Activated CD8-positive, alpha-beta memory T cell treated with anti-CD3 and anti-CD28 coated beads, Interleukin-2, amount 50 U/mL, for 24 hours (primary cell): ENCODE measurements around the gene ATP10B.

Source experiments
- DNase-seq: peaks from one replicate; pipeline ENCODE4 v3.0.0-alpha.2; 2020; ENCODE audit errors: extremely low read depth

Gene ATP10B

GRCh38 chr5:160685695-160686094 lies 166.3 kb downstream of the ATP10B start:
- no peak for DNase-seq

DNA sequence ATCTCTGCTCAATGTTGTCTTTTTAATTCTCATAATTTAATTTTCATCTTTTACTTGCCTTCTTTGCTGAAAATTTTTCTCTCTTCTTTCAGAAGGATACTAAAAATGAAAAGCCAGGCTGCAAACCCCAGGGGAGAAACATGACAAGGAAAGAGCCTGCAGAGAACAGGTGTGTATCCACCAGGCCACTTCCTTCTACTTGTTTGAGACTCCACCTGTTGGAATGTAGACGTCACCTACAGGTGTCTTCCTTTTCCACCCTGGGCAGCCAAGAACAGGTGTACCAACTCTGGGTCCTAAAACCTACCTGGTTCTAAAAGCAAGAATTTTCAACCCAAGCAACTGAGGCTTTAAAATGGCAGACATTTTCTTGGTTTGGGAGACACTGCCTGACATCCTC lies 166.8 kb downstream of the ATP10B start:
- DNase-seq, result no peak

DNA sequence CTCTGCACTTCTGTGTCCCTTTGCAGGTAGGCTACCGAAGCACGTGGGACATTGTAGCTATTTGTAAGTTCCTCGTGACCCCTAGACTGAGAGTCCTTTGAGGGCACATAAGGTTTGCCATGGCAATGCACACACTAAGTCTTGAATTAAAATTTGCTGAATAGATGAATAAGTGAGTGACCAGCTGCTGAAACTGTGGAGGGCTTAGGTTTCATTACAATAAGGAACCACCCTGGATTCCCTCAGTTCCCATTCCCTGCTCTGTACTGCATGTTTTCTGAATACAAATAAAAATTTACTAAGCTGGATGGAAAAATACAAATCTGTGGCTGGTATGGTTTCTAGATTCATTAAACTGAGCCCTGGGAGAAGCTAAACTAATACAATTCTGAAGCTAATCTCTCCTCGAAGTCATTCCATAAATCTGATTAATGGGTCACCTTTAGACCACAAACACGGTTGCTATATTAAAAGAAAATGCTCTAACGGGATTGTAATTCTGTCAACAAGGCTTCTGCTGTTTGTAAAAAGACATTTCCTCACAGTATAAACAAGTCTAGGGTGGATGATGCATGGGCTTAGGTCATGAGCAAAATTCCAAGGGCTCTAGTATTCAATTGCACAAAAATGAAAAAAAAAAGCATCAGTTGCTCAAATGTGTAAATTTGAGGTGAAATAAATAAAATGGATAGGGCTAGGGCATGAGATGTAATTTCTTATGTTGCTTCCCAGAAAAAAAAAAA lies 172.3 kb downstream of the ATP10B start:
- no peak for DNase-seq

DNA sequence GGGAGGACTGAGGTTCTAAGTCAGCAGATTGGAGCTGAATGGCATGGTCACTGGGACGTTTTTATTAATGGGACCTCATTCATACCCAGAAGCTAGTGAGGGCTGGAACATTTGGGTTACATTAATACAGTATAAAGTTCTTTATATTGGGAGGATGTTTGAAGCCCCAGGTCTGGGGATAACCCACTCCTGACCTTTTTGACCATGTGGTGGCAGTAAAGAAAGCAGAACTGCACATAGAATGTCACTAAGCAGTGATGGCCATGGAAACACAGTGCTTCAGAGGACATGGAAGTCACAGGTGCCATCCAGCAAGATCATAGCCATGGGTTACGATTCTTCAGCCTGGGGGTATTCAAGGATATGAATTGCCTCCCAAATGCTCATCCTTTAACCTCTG lies 176.0 kb downstream of the ATP10B start:
- no peak for DNase-seq

DNA sequence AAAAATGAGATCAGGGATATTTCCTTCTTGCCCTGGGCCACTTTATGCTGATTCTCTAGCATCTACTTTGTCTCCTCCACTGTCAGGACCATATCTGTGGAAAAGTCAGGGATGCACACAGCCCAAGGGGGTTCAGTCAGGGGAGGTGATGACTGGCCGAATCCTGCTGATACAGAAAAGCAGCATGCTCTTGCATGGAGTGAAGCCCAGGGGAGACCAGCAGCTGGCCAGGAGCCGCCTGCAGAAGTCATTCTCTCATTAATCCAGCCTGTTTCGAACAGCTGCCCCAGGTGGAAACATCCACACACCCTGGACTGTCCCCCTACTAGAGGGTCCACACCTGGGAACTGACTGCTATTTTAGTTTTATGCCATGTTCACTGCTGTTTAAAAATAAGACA lies 177.1 kb downstream of the ATP10B start:
- DNase-seq, result no peak

DNA sequence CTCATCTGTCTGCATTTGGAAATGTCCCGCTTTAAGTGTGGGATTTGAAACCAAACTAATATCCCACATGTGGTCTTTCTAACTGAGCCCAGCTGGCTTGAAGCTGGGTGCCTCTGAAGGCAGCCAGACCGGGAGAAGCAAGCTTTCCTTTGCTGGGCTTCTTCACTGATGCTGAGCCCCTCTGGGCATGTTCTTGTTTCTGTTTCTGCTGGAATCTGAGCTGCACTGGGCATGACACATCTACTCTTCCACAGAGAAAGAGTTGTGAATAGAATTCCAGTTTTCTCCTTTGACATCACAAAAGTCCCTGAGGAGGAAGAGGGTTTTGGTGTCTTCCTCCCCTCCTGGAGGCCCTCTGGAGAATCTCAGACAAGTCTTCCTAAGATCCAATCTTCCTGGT lies 179.5 kb downstream of the ATP10B start:
- no peak for DNase-seq

DNA sequence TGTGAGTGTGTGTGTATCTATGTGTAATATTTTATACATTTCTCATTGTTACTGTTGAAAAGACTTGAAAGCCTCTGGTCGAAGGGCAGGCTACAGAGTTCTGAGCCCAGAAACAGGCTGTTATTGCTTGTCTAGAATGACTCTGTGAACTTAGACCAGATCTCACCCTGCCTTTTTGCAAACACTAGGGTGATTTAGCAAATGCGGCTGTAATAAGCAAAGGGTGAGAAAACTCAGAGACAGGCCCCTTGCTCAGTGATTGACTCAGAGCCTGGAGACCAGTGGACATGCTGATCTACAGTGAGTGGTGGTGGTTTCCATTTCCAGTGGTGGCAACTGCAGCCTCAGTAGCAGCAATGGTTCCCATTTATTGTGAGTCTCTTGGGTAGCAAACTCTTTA lies 183.7 kb downstream of the ATP10B start:
- no peak for DNase-seq

DNA sequence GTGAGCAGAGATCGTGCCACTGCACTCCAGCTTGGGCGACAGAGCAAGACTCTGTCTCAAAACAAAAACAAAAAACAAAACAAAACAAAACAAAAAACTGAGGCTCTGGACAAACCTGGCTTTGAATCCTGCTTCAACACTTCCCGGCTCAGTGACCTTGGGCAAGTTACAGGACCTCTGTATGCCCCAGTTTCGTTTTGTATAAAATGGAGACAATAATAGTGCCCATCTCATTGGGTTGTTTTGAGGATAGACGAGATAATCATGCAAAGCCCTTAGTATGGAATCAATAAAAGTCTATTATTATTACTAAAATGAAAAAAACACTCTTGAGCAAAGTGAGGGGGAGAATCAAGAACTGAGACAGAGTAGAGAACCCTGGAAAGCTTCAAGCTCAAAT lies 184.9 kb downstream of the ATP10B start:
- DNase-seq, result no peak

DNA sequence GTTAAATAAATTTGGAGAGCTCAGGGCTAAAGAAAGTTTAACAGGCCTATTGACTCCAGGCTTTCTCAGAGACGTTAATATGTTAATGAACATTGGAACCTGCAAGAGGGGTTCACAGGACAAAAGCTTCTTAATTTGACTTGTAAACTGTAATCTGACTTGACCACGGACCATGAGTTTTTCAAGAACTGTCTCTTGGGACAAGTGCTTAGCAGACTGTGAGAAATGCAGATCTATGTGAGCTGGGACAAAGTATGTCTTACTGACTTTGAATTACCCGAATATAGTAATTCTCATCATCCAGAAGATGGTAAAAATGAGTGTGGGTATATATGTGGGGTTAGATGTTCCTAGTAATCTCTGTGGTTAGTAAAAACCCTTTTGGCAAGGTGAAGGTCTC lies 186.6 kb downstream of the ATP10B start:
- no peak for DNase-seq

DNA sequence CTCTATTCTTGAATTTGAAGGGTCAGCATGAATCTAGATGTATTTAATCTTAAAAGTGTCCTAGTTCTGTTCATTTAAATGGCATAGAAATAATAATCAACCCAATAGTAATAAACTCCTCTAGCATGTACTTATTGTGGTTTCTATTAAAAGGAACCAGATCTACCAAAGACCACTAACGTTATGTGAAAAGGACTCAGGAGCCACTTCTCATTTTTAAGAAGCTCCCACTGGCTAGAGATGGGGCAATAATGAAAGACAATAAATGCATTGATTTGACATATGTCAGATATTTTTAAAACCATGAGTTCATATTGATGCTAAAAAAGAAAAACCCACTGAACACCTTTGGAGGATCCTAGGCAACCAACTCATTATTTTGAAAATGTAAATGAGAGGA lies 191.9 kb downstream of the ATP10B start:
- no peak for DNase-seq

DNA sequence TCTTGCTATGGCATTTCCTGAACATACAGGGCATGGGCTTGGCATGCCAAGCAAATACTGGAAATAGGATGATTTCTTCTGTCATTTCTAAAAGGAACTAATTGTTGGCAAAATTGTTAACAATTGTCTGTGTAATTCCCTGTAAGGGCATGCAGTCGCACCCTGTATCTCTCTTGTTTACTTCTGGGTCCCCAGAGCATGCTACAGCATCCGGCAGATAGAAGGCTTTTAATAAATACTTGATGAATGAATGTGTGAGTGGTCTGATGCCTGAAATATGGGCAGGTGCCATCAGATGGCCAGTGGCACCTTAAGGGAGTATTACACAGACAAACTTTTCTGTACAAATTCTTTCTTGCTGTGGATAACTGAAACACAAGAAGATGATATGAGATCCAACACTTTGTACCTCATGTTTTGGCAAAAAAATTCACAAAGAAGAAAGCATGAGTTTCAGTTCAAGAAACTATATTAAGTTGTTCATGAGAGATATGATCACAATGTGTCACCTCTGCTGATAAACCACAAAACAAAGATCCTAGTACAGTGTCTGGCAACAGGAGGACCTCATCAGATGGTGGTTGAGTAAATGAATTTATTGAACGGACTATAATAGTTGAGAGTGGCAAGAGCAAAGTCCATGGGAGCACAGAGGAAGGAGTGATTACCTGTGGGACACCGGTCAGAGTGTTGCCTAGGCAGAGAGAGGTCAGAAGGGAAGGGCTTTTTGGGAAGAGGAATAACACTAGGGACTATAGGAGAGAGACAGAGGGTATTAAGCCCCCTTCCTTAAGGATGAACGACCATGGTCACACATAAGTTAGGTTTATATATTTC lies 194.2 kb downstream of the ATP10B start:
- no peak for DNase-seq

GRCh38 chr5:160657068-160657507 lies 194.9 kb downstream of the ATP10B start:
- no peak for DNase-seq

- no peak for DNase-seq
These were observed 196.3 kb downstream of the ATP10B start for GRCh38 chr5:160655717-160656116.

- no peak for DNase-seq
These were observed 200.0 kb downstream of the ATP10B start for GRCh38 chr5:160651692-160652645.

- no peak for DNase-seq
These were observed 202.7 kb downstream of the ATP10B start for GRCh38 chr5:160649304-160649703.

DNA sequence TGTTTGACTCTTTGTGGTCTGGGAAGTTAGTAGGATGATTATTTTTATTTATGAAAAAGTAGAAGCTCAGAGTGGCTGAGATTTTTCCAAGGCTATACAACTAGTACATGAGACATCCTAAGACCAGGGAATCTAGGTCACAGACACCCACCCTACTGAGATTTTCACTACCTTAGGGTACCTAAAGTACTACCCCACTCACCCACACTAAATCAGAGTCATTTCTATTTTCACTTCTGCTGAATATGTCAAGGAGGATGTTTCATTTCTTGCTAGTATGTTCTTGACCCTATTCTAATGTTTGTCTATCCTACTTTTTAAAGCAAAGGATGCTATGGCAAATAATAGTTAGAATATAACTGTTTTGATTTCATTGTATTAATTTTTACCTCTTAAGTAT lies 206.0 kb downstream of the ATP10B start:
- DNase-seq, result no peak

- no peak for DNase-seq
These were observed 208.3 kb downstream of the ATP10B start for GRCh38 chr5:160643616-160644240.

GRCh38 chr5:160641405-160641804 lies 210.6 kb downstream of the ATP10B start:
- no peak for DNase-seq

- no peak for DNase-seq
These were observed 211.6 kb downstream of the ATP10B start for GRCh38 chr5:160640406-160640805.

GRCh38 chr5:160638161-160638742 lies 213.8 kb downstream of the ATP10B start:
- DNase-seq, result no peak
